Peyer's patch (tissue), 4 donors: Measurements from ENCODE around the gene CHD9.

Source experiments
- CTCF ChIP-seq, 6 experiments: fragments of 450-650 bp in 4 of 6; fragments of 200-600 bp in 2 of 6; sonication (generic) in 1 of 6; IDR thresholded peaks; one replicate each; pipeline ENCODE4 v1.5.1; 2017 to 2019; ENCODE audit warnings: antibody characterized with exemption in 6 of 6, mild to moderate bottlenecking in 3 of 6, moderate library complexity in 1 of 6
- POLR2A ChIP-seq, 2 donors: fragments of 450-650 bp; IDR thresholded peaks; one replicate each; pipeline ENCODE4 v1.5.1; 2017; ENCODE audit warnings: antibody characterized with exemption in 2 of 2, mild to moderate bottlenecking in 2 of 2, moderate library complexity in 2 of 2

GRCh38 chr16:53261276-53261675 is 206.5 kb downstream of the CHD9 start:
- no peak for TF ChIP-seq CTCF (IDR thresholded peaks at IDR 0.05)
- no peak for TF ChIP-seq POLR2A (IDR thresholded peaks at IDR 0.05)
